Measurements from ENCODE around the gene SH3BP5.

DNA sequence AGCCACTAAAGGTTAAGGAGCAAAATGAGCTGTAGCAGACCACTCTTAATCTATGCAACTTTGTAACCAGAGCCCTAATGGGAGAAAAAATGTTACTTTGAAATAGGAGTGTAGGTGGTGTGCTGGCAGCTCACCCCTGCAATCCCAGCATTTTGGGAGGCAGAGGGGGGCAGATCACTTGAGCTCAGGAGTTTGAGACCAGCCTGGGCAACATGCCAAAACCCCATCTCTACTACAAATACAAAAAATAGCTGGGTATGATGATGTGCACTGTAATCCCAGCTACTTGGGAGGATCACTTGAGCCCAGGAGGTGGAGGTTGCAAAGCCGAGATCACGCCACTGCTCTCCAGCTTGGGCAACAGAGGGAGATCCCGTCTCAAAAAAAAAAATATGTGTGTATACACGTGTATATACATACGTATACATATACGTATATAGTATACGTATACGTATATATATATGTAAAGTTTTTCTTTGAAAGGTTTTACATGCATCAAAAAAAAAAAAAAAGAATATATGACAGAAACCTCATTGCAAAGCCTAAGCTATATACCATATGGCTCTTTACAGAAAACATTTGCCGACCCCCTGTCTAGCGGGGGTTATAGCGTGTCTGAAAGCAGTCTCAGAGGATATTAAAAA lies 110.7 kb downstream of the SH3BP5 start:
- TF ChIP-seq, protein P1, sequence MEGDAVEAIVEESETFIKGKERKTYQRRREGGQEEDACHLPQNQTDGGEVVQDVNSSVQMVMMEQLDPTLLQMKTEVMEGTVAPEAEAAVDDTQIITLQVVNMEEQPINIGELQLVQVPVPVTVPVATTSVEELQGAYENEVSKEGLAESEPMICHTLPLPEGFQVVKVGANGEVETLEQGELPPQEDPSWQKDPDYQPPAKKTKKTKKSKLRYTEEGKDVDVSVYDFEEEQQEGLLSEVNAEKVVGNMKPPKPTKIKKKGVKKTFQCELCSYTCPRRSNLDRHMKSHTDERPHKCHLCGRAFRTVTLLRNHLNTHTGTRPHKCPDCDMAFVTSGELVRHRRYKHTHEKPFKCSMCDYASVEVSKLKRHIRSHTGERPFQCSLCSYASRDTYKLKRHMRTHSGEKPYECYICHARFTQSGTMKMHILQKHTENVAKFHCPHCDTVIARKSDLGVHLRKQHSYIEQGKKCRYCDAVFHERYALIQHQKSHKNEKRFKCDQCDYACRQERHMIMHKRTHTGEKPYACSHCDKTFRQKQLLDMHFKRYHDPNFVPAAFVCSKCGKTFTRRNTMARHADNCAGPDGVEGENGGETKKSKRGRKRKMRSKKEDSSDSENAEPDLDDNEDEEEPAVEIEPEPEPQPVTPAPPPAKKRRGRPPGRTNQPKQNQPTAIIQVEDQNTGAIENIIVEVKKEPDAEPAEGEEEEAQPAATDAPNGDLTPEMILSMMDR (IDR thresholded peaks at IDR 0.05), result no peak
- TF ChIP-seq POLR2A (IDR thresholded peaks at IDR 0.05), result no peak
